GM12878 (cell line): ENCODE results near the gene MGARP. TPM values are rescaled to one million over a fixed set of nuclear protein-coding genes. Genes with fewer than 3 reads are reported as not detected.

Source experiments
- ATAC-seq: fragments of 200-7000 bp; cut with Tn5 transposase; 3 replicates; pipeline ENCODE4 v1.9.1; 2020; ENCODE audit warnings: mild to moderate bottlenecking, moderate library complexity
- BruUV-seq: library from RNA; stranded (reverse); fragments of 400-500 nt; replicated peaks from 2 replicates; lab custom pipeline; 2021; lab: Mats Ljungman, UMichigan
- CTCF ChIA-PET: fragments of 300-600 bp; sonication (Branson Sonifier 250); formaldehyde crosslinking; extraction: SDS; loops from one replicate; lab custom pipeline; 2021; ENCODE audit warnings: inconsistent platforms; lab: Yijun Ruan, JAX
- POLR2A ChIA-PET: fragments of 350-600 bp; formaldehyde crosslinking; extraction: SDS; loops from one replicate; lab custom pipeline; 2021; ENCODE audit warnings: inconsistent platforms; lab: Charles Lee
- RAD21 ChIA-PET: fragments of 300-600 bp; sonication (Branson Sonifier 250); formaldehyde crosslinking; loops from one replicate; lab custom pipeline; 2023; ENCODE audit warnings: antibody characterized with exemption; ENCODE audit not compliant: unreplicated experiment; lab: Charles Lee
- SMC1A ChIA-PET: fragments of 300-600 bp; sonication (Branson Sonifier 250); formaldehyde crosslinking; loops from one replicate; lab custom pipeline; 2023; ENCODE audit not compliant: unreplicated experiment, uncharacterized antibody; lab: Charles Lee
- DNase-seq: peaks from one replicate; pipeline ENCODE4 v3.0.0-alpha.2; 2011; ENCODE audit warnings: low read depth, low spot score
- FAIRE-seq: peaks from 3 replicates; lab custom pipeline; 2011; peaks lifted over from hg19 to GRCh38; lab: Jason Lieb, UNC
- H2AFZ ChIP-seq: 2 replicates; pipeline ENCODE4 v1.6.0; 2011; ENCODE audit warnings: low read depth, low read length, control low read depth; ENCODE audit not compliant: control insufficient read depth
- H3K27ac ChIP-seq: 2 replicates; pipeline ENCODE4 v1.5.1; 2011; ENCODE audit warnings: control low read depth; ENCODE audit not compliant: control insufficient read depth, insufficient read depth
- H3K27me3 ChIP-seq, 2 experiments: replicated peaks in 1 of 2; 2 replicates each; pipeline versions ENCODE4 v1.6.0 to v1.6.1; 2011; ENCODE audit warnings: low read length in 1 of 2; ENCODE audit not compliant: control insufficient read depth in 2 of 2, insufficient read depth in 2 of 2
- H3K36me3 ChIP-seq, 2 experiments: 2 replicates each; pipeline ENCODE4 v1.5.1; 2011; ENCODE audit warnings: low read length in 1 of 2; ENCODE audit not compliant: control insufficient read depth in 2 of 2, insufficient read depth in 2 of 2
- H3K4me1 ChIP-seq: 2 replicates; pipeline ENCODE4 v1.6.1; 2011; ENCODE audit warnings: mild to moderate bottlenecking, low read length, moderate library complexity, mixed read lengths; ENCODE audit not compliant: control insufficient read depth, insufficient read depth
- H3K4me2 ChIP-seq: 2 replicates; pipeline ENCODE4 v1.6.0; 2011; ENCODE audit warnings: control low read depth; ENCODE audit not compliant: control insufficient read depth, insufficient read depth
- H3K4me3 ChIP-seq: fragments of 200-600 bp; sonication (generic); 2 replicates; pipeline ENCODE4 v1.5.1; 2016
- H3K79me2 ChIP-seq: 2 replicates; pipeline ENCODE4 v1.6.0; 2011; ENCODE audit warnings: low read length; ENCODE audit not compliant: control insufficient read depth, insufficient read depth
- H3K9ac ChIP-seq: 2 replicates; pipeline ENCODE4 v1.8.0; 2011; ENCODE audit warnings: low read length, control low read depth, mixed read lengths; ENCODE audit not compliant: control insufficient read depth, insufficient read depth
- H3K9me3 ChIP-seq: replicated peaks from 3 replicates; pipeline ENCODE4 v1.5.1; 2011; ENCODE audit warnings: mild to moderate bottlenecking, low read length; ENCODE audit not compliant: control insufficient read depth, insufficient read depth
- H4K20me1 ChIP-seq: 2 replicates; pipeline ENCODE4 v1.6.0; 2011; ENCODE audit not compliant: control insufficient read depth, insufficient read depth
- CBFB ChIP-seq: IDR thresholded peaks from 2 replicates; pipeline ENCODE4 v1.6.1; 2016; ENCODE audit warnings: antibody characterized with exemption, low read depth
- GATAD2B ChIP-seq: fragments of 450-650 bp; conservative IDR thresholded peaks from 2 replicates; pipeline ENCODE4 v1.6.1; 2017; ENCODE audit warnings: low read depth, mild to moderate bottlenecking, moderate library complexity
- IKZF1 ChIP-seq: fragments of 450-650 bp; conservative IDR thresholded peaks from 2 replicates; pipeline ENCODE4 v1.6.1; 2017; ENCODE audit warnings: antibody characterized with exemption, mild to moderate bottlenecking
- KDM1A ChIP-seq: fragments of 200-600 bp; sonication (generic); IDR thresholded peaks from 2 replicates; pipeline ENCODE4 v1.6.1; 2016; ENCODE audit warnings: borderline replicate concordance
- MEF2B ChIP-seq: fragments of 450-650 bp; IDR thresholded peaks from 2 replicates; pipeline ENCODE4 v1.6.1; 2018; ENCODE audit warnings: mild to moderate bottlenecking, moderate library complexity; ENCODE audit not compliant: partially characterized antibody, poor library complexity, severe bottlenecking
- MYB ChIP-seq: fragments of 150-350 bp; IDR thresholded peaks from 2 replicates; pipeline ENCODE4 v1.6.1; 2014; ENCODE audit warnings: mild to moderate bottlenecking, low read depth, low read length, borderline replicate concordance
- NFXL1 ChIP-seq: fragments of 450-650 bp; IDR thresholded peaks from 2 replicates; pipeline ENCODE4 v1.6.1; 2017; ENCODE audit warnings: antibody characterized with exemption, mild to moderate bottlenecking, borderline replicate concordance
- RAD21 ChIP-seq: IDR thresholded peaks from 2 replicates; pipeline ENCODE4 v1.6.1; 2011; ENCODE audit warnings: mild to moderate bottlenecking, low read depth, low read length, moderate library complexity; ENCODE audit not compliant: insufficient read depth
- SIN3A ChIP-seq: IDR thresholded peaks from 2 replicates; pipeline ENCODE4 v1.6.1; 2012; ENCODE audit warnings: low read depth, low read length, improper control_type of control experiment
- STAT3 ChIP-seq: IDR thresholded peaks from 2 replicates; pipeline ENCODE4 v1.6.1; 2011; ENCODE audit warnings: low read depth, low read length, improper control_type of control experiment
- YBX1 ChIP-seq: fragments of 450-650 bp; IDR thresholded peaks from 2 replicates; pipeline ENCODE4 v1.6.1; 2016; ENCODE audit warnings: antibody characterized with exemption
- WGBS: methylation state at CpG from one replicate; pipeline ENCODE4 v1.1.6; 2016; ENCODE audit warnings: low lambda C conversion rate; ENCODE audit not compliant: insufficient replicate concordance, insufficient coverage; ENCODE audit errors: missing lambda C conversion rate; 5-methylcytosine and 5-hydroxymethylcytosine counted together
- in situ Hi-C: fragments of 300-500 bp; cut with MboI; formaldehyde crosslinking; loops from 9 replicates; pipeline ENCODE4 v1.14.3; 2018; ENCODE audit warnings: mixed read lengths
- intact Hi-C: fragments of 100-400 bp; cut with micrococcal nuclease; formaldehyde crosslinking; loops from one replicate; pipeline ENCODE4 v1.14.2; 2022; ENCODE audit not compliant: unreplicated experiment
- polyA plus RNA-seq, 11 experiments: library from polyadenylated mRNA; depleted of rRNA in 4 of 11; unstranded in 6 of 11; stranded (reverse) in 5 of 11; fragments of >200 nt; fragmentation: Nextera tagmentation in 4 of 11; fragmentation: Illumina TruSeq in 1 of 11; extraction: Ambion mirVana in 4 of 11; extraction: Trizol in 1 of 11; gene quantifications; 1 replicate in 1 of 11; 2 replicates in 10 of 11; pipeline versions ENCODE4 v1.2.1 to v1.2.3, GENCODE V29; 2011 to 2016; ENCODE audit warnings: inconsistent platforms in 2 of 11, missing spikeins in 2 of 11, low read depth in 1 of 11
- total RNA-seq, 4 experiments: library from RNA; depleted of rRNA in 3 of 4; stranded (reverse); fragments of >200 nt in 3 of 4; fragmentation: Illumina TruSeq in 1 of 4; extraction: Trizol in 1 of 4; gene quantifications; 2 replicates each; pipeline versions ENCODE4 v1.2.1 to v1.2.3, GENCODE V29; 2013 to 2021
- TF ChIP-seq, protein P1 (sequence below): fragments of 450-650 bp; IDR thresholded peaks from 2 replicates; pipeline ENCODE4 v1.6.1; 2017; ENCODE audit warnings: borderline replicate concordance
- TF ChIP-seq, protein P2 (sequence below): IDR thresholded peaks from 2 replicates; pipeline ENCODE4 v1.6.1; 2012; ENCODE audit warnings: low read depth, low read length, improper control_type of control experiment
- TF ChIP-seq, protein P3 (sequence below): fragments of 450-650 bp; IDR thresholded peaks from 2 replicates; pipeline ENCODE4 v1.6.1; 2016; ENCODE audit warnings: mild to moderate bottlenecking, moderate library complexity, borderline replicate concordance

Gene MGARP
- total and polyA plus RNA-seq, 10 of the 15 experiments (the other 5 are each of a cell fraction or from before 2014, with no cell fraction given): 0.04 to 0.23 (median 0.08) TPM; not detected in 7

DNA sequence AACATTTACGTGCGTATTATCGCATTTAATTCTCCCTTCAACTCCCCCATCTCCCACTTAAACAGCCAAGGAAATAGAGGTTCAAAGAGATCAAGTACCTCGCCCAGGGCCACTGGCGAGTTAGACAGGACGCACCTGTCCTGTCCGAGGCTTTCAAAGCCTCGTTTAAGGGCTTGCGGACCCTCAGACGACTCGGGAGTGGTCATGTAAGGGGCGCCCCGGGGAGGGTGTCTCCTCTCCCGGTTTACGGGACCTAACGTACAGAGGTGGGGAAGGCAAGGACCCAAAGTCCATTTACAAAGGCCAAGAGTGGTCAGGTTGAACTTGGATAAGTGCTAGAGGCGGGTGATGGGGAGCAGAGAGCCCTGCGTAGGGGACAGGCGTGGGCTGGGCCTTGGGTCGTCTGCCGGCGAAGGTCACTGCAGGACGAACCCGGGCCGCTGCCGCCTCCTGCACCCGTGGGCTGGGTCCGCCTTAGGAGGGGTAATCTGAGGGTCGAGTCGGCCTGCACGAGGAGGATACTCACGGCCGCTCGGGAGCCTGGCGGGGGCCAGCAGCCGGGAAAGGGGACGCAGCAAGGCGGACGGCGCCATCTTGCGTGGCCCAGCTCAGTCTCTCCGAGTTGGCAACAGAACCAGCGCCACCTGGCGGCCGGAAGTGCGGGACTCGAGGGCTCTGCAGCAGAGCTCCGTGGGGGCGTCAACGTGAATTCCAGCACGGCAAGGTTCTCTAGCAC is 15.3 kb upstream of the MGARP start (continued):
- TF ChIP-seq RAD21 (peak; percentile 79), CBFB (peak; percentile 49; the same call in 1 of the 2 replicates)
- TF ChIP-seq, protein P1, sequence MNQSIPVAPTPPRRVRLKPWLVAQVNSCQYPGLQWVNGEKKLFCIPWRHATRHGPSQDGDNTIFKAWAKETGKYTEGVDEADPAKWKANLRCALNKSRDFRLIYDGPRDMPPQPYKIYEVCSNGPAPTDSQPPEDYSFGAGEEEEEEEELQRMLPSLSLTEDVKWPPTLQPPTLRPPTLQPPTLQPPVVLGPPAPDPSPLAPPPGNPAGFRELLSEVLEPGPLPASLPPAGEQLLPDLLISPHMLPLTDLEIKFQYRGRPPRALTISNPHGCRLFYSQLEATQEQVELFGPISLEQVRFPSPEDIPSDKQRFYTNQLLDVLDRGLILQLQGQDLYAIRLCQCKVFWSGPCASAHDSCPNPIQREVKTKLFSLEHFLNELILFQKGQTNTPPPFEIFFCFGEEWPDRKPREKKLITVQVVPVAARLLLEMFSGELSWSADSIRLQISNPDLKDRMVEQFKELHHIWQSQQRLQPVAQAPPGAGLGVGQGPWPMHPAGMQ: no peak
- TF ChIP-seq, protein P2, sequence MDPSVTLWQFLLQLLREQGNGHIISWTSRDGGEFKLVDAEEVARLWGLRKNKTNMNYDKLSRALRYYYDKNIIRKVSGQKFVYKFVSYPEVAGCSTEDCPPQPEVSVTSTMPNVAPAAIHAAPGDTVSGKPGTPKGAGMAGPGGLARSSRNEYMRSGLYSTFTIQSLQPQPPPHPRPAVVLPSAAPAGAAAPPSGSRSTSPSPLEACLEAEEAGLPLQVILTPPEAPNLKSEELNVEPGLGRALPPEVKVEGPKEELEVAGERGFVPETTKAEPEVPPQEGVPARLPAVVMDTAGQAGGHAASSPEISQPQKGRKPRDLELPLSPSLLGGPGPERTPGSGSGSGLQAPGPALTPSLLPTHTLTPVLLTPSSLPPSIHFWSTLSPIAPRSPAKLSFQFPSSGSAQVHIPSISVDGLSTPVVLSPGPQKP: peak; percentile 98
- TF ChIP-seq, all 136 proteins: peak for 51

DNA sequence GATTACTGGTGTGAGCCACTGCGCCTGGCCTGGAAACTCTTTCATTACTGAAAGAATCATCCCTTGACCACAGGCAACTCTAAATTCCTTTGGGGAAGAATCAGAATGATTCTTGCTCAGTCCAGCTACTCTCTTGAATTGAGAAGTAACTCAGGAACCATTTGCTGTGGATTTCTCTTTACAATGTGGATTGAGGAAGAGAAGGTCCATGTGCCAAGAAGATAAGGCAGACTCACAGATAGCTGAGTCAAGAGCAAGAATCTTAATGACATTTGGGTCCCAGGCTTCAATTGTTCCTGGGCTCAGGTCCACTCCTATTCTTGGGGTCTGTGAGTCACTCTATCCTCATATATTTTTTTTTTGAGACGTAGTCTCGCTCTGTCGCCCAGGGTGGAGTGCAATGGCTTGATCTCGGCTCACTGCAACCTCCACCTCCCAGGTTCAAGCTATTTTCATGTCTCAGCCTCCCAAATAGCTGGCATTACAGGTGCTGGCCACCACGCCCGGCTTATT is 6.2 kb upstream of the MGARP start:
- Histone ChIP-seq H3K4me1 (no peaks in the 10 kb centered on the region), H3K4me2 (no peak overlapping the region), H3K36me3 (no peaks in the 10 kb centered on the region), H3K4me3 (no peak overlapping the region), H2AFZ (no peak overlapping the region), H3K27me3 (no peaks in the 10 kb centered on the region), H3K9ac (no peak overlapping the region), H3K79me2 (no peaks in the 10 kb centered on the region), H3K9me3 (peaks cover 2% of the 10 kb centered on the region; the same call in 2 of the 3 replicates), H3K27ac (no peak overlapping the region), H4K20me1 (no peaks in the 10 kb centered on the region)
- ChIA-PET RAD21 (no interaction called here), SMC1A (interaction anchor here (2.4 kb wide), 1 partner anchor 10 kb away, joined by 13 read pairs; no protein-coding TSS in a partner anchor), POLR2A (no interaction called here), CTCF (no interaction called here)
- no peak for DNase-seq
- FAIRE-seq: no peak
- in situ Hi-C loops: no loop called here
- WGBS: 88% methylated on average over 7 of the region's 7 CpGs
- intact Hi-C loops: no loop called here
- no peak for ATAC-seq
- no TSS peak for BruUV-seq
- TF ChIP-seq MEF2B: no peak
- TF ChIP-seq YBX1: no peak
- TF ChIP-seq KDM1A: no peak
- no peak for TF ChIP-seq IKZF1
- no peak for TF ChIP-seq NFXL1
- TF ChIP-seq, protein P1: no peak
- TF ChIP-seq, protein P3, sequence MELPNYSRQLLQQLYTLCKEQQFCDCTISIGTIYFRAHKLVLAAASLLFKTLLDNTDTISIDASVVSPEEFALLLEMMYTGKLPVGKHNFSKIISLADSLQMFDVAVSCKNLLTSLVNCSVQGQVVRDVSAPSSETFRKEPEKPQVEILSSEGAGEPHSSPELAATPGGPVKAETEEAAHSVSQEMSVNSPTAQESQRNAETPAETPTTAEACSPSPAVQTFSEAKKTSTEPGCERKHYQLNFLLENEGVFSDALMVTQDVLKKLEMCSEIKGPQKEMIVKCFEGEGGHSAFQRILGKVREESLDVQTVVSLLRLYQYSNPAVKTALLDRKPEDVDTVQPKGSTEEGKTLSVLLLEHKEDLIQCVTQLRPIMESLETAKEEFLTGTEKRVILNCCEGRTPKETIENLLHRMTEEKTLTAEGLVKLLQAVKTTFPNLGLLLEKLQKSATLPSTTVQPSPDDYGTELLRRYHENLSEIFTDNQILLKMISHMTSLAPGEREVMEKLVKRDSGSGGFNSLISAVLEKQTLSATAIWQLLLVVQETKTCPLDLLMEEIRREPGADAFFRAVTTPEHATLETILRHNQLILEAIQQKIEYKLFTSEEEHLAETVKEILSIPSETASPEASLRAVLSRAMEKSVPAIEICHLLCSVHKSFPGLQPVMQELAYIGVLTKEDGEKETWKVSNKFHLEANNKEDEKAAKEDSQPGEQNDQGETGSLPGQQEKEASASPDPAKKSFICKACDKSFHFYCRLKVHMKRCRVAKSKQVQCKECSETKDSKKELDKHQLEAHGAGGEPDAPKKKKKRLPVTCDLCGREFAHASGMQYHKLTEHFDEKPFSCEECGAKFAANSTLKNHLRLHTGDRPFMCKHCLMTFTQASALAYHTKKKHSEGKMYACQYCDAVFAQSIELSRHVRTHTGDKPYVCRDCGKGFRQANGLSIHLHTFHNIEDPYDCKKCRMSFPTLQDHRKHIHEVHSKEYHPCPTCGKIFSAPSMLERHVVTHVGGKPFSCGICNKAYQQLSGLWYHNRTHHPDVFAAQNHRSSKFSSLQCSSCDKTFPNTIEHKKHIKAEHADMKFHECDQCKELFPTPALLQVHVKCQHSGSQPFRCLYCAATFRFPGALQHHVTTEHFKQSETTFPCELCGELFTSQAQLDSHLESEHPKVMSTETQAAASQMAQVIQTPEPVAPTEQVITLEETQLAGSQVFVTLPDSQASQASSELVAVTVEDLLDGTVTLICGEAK: no peak
- TF ChIP-seq STAT3: no peak
- TF ChIP-seq SIN3A: no peak
- no peak for TF ChIP-seq GATAD2B
- TF ChIP-seq MYB: no peak
